HG03196 (cell line): ENCODE data around the gene RCHY1.

Experiments
- ATAC-seq: cut with Tn5 transposase; IDR thresholded peaks from one replicate; pipeline ENCODE4 v1.9.1; 2021; ENCODE audit not compliant: unreplicated experiment

Gene RCHY1

DNA sequence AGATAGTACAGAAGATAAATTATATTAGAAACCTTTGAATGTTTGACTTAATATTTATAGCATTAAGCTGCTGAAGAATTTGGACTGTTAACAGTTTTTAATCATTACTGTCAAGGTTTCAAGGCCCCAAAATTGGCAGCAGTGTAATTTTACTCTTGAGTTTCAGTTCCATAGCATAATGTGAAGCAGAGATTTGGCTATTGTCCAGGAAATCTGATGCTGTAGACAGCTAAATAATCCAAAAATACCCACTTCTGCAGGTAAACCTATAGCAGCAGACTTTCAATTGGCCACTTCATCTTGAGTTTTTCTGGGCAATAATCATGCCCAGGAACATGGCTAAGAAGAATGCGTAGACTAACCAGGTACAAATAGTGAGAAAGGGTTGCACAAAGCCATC, 85.0 kb downstream of the RCHY1 start:
- no peak for ATAC-seq
